Diencephalon (tissue), 1 donor: ENCODE measurements around the gene NOTCH3. TPM values are rescaled to one million over a fixed set of nuclear protein-coding genes. Genes with fewer than 3 reads are reported as not detected.

Experiments used
- small RNA-seq: library from RNA; depleted of rRNA; stranded (forward); fragments of <200 nt; gene quantifications from one replicate; pipeline ENCODE3, GENCODE V24; 2014
- total RNA-seq: library from RNA; depleted of rRNA; stranded (reverse); fragments of >200 nt; gene quantifications from one replicate; pipeline ENCODE4 v1.2.3, GENCODE V29; 2014

The NOTCH3 gene
- total RNA-seq = 16.6 TPM

DNA sequence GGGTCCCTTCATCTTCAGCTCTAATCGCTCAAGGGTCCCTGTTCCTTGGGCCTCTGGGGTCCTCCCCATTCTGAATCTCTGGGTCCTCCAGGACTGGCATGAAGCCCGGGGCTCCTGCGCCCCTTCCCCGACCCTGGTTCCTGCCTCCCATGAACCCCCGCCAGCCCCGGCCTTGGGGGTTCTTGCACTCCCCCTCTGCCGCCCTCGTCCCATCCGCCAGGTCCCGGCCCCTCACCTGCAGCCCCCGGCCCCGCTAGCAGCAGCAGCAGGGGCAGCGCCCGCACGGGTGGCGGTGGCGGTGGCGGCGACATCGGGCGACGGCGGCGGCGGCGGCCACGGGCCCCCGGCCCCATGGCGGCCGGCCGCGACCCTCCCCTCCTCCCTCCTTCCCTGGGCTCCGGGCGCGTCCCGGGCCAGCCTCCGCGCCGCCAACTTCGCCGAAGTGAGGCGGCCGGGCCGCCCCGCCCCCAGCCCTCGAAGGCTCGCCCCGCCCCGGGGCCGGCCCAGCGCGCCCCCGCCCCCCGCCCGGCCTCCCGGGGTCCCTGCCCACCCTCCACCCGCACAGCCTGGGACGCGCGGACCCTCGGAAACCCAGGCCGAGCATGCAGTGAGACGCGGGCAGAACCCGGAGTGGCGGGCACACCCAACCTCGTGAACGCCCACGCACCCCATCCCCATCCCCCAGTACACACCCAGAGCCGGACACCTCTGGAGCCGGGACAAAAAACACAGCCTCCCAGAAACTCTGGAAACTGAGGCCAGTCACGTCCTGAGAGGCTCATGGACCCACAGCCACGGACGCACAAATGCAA is at the start of gene NOTCH3:
Gene NOTCH3 (minus strand): TSS at position 443 of the 812 bp plus-strand sequence. CDS start 90 bp downstream, at position 353.

Small RNAs within 50 kb of the gene (small RNA-seq; reads per million reads assigned to genes)
- gene MIR6795 = not detected
- gene RNU6-782P = not detected

Other genes starting within 250 kb of the NOTCH3 start
- gene SLC1A6, start 221.1 kb downstream of the NOTCH3 start, total RNA-seq = 56.7 TPM
- gene CASP14, start 151.5 kb downstream of the NOTCH3 start, total RNA-seq = not detected
- gene OR1I1, start 118.8 kb downstream of the NOTCH3 start, total RNA-seq = not detected
- gene SYDE1, start 93.6 kb downstream of the NOTCH3 start, total RNA-seq = 3.9 TPM
- gene EPHX3, start 31.5 kb upstream of the NOTCH3 start, total RNA-seq = 0.46 TPM
- gene BRD4, start 131.5 kb upstream of the NOTCH3 start, total RNA-seq = 14.8 TPM
- gene AKAP8, start 178.8 kb upstream of the NOTCH3 start, total RNA-seq = 11.8 TPM
- 68.0 TPM for gene AKAP8L, start 218.0 kb upstream of the NOTCH3 start, total RNA-seq
- 20.3 TPM for gene WIZ, start 249.0 kb upstream of the NOTCH3 start, total RNA-seq